Thyroid gland (tissue), 4 donors: Measurements from ENCODE around the gene CDK3. TPM values are rescaled to one million over a fixed set of nuclear protein-coding genes. Genes with fewer than 3 reads are reported as not detected.
A peak's percentile ranks its signal among the peaks of the same experiment; 100 is the strongest.

ENCODE experiments used
- DNase-seq, 2 donors: peaks; one replicate each; pipeline ENCODE4 v3.0.0-alpha.2; 2019
- H3K27ac ChIP-seq, 3 donors: fragments of 200-600 bp; sonication (generic); 1 replicate in 2 of 3; 2 replicates in 1 of 3; pipeline ENCODE4 v1.5.1; 2016 to 2019; ENCODE audit warnings: mild to moderate bottlenecking in 1 of 3, moderate library complexity in 1 of 3
- H3K27me3 ChIP-seq: fragments of 200-600 bp; sonication (generic); one replicate; pipeline ENCODE4 v1.5.1; 2019
- H3K36me3 ChIP-seq, 2 donors: fragments of 200-600 bp; sonication (generic); one replicate each; pipeline ENCODE4 v1.5.1; 2016 to 2019
- H3K4me1 ChIP-seq, 2 donors: fragments of 200-600 bp; sonication (generic); one replicate each; pipeline ENCODE4 v1.5.1; 2017 to 2019
- H3K4me3 ChIP-seq, 3 donors: fragments of 200-600 bp; sonication (generic); replicated peaks in 1 of 3; 1 replicate in 2 of 3; 2 replicates in 1 of 3; pipeline ENCODE4 v1.5.1; 2016; ENCODE audit warnings: mild to moderate bottlenecking in 1 of 3
- H3K9me3 ChIP-seq: fragments of 200-600 bp; sonication (generic); one replicate; pipeline ENCODE4 v1.5.1; 2017
- CTCF ChIP-seq, 6 experiments: fragments of 200-600 bp in 3 of 6; fragments of 450-650 bp in 3 of 6; sonication (generic) in 3 of 6; IDR thresholded peaks; one replicate each; pipeline ENCODE4 v1.5.1; 2016 to 2019; ENCODE audit warnings: antibody characterized with exemption in 6 of 6, mild to moderate bottlenecking in 2 of 6, inconsistent platforms in 1 of 6, moderate library complexity in 1 of 6
- POLR2A ChIP-seq, 2 donors: fragments of 450-650 bp; IDR thresholded peaks; one replicate each; pipeline ENCODE4 v1.6.1; 2017; ENCODE audit warnings: antibody characterized with exemption in 2 of 2, mild to moderate bottlenecking in 2 of 2, moderate library complexity in 1 of 2
- WGBS, 2 donors: methylation state at CpG; one replicate each; pipeline ENCODE4 v1.1.5; 2017; 5-methylcytosine and 5-hydroxymethylcytosine counted together
- intact Hi-C: fragments of 100-400 bp; cut with DNase I; formaldehyde crosslinking; loops from one replicate; pipeline ENCODE4 v1.15.1; 2023
- total RNA-seq, 4 donors: library from RNA; depleted of rRNA; stranded (reverse); fragments of >200 nt; gene quantifications; one replicate each; pipeline ENCODE4 v1.2.3, GENCODE V29; 2016

Gene CDK3
- total RNA-seq, 4 donors from 2014 or later = 3.1 to 9.7 (median 9.3) TPM

DNA sequence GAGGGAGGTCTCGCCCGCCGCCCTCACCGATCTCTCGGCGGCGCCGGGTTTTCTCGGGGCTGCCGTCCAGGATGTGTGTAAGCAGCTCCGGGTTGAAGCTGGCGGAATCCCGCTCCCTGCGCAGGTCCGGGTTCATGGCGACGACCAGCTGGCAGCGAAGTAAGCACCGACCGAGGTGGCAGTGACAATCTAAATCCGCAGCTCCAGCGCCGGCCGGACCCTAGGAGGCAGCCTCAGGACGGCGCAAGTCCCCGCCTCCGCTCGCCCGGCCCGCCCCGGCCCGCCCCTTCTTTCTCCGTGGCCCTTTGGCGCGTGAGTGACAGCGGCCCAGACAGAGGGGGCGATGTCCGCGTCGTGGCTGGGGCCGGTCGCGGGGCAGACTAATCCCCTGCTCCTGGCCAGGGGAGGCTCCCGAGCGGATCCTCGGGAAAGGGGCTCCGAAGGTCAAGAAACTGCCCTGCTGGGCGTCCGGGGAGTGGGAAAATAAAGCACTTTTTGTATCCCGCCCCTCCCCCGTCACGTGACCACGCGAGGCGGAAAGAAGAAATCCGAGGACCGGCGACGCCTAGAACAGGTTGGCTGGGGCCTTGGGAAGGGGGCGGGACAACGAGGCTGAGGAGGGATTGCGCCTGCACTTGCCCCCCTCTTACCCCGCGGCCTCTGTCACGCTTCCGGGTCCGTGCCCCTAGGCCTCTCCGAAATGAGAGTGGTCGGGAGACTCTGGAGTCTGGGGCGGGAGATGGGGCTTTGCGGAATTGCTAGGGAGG, 21.5 kb upstream of the CDK3 start, which contains the start of the genes ACOX1 and TEN1:
ACOX1 (minus strand) TSS at position 229 of the 767 bp plus-strand sequence; CDS start at position 136, 93 bp downstream.
TEN1 (plus strand) TSS at position 303 of the 767 bp plus-strand sequence. CDS start 6,953 bp downstream, outside the sequence.
- Histone ChIP-seq H3K4me3 (peak within 1 kb of the TSS; percentile 78 to 81 (median 80)), H3K27ac (peak within 1 kb of the TSS; percentile 93 to 99 (median 99)), H3K9me3 (no peaks in the 10 kb centered on the region), H3K4me1 (peaks cover 26 to 32% of the 10 kb centered on the region in 2 donors), H3K27me3 (no peaks in the 10 kb centered on the region), H3K36me3 (no peaks in the 10 kb centered on the region)
- peak; percentile 57 to 92 for TF ChIP-seq POLR2A (IDR thresholded peaks at IDR 0.05)
- TF ChIP-seq CTCF (IDR thresholded peaks at IDR 0.05) = peak in 4 of 6 experiments; percentile 36 to 43 (median 41)
- intact Hi-C loops = no loop called here
- 1% methylated on average over 23 to 40 of the region's 72 CpGs for WGBS, 2 donors
- DNase-seq = peak; percentile 99

DNA sequence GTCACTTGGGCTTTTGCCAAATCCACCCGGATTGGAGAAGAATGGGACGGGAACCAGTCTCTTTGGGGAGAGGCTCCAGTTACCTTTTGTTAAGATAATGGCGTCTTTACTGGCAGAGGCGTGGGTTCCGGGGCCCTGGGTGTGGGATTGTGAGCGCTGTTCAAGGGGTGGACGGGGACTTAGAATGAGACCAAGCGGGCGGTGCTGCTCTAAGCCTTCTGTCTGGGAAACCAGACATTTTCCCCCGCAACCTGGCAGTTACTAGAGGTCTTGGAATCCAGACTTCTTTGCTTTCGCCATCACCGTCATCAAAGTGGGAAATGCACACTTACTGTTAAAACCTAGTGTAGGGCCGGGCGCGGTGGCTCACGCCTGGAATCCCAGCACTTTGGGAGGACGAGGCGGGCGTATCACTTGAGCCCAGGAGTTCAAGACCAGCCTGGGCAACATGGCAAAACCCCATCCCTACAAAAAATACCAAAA, 20.9 kb upstream of the CDK3 start:
- Histone ChIP-seq H3K9me3 (no peaks in the 10 kb centered on the region), H3K4me3 (peak overlapping the region; percentile 78 to 81 (median 80)), H3K27me3 (no peaks in the 10 kb centered on the region), H3K4me1 (peaks cover 26 to 32% of the 10 kb centered on the region in 2 donors), H3K27ac (peak overlapping the region; percentile 93 to 99 (median 99)), H3K36me3 (no peaks in the 10 kb centered on the region)
- intact Hi-C loops = loop anchor here (5.0 kb wide), 1 partner anchor 37 kb away; the partner anchor contains the start of gene FBF1
- 2 to 5% methylated on average over 17 to 19 of the region's 19 CpGs for WGBS, 2 donors
- TF ChIP-seq CTCF (IDR thresholded peaks at IDR 0.05) (peak in 1 of 6 experiments; percentile 10), POLR2A (IDR thresholded peaks at IDR 0.05) (no peak)
- DNase-seq = no peak

- TF ChIP-seq CTCF (IDR thresholded peaks at IDR 0.05) = no peak
- TF ChIP-seq POLR2A (IDR thresholded peaks at IDR 0.05) = no peak
- H3K36me3 ChIP-seq = no peaks in the 10 kb centered on the region
- peak in 1 of 2 donors; percentile 32 for DNase-seq
- intact Hi-C loops = loop anchor here (5.0 kb wide), 1 partner anchor 38 kb away; the partner anchor contains the start of gene FBF1
- H3K27ac ChIP-seq = peak overlapping the region; percentile 93 to 99 (median 99)
- H3K27me3 ChIP-seq = no peaks in the 10 kb centered on the region
- H3K9me3 ChIP-seq = no peaks in the 10 kb centered on the region
- H3K4me3 ChIP-seq = peak overlapping the region; percentile 78 to 81 (median 80)
- peaks cover 26 to 32% of the 10 kb centered on the region in 2 donors for H3K4me1 ChIP-seq
- WGBS, 2 donors = 90 to 91% methylated on average over 18 of the region's 18 CpGs
These were observed 20.3 kb upstream of the CDK3 start for GRCh38 chr17:75980188-75981018.

DNA sequence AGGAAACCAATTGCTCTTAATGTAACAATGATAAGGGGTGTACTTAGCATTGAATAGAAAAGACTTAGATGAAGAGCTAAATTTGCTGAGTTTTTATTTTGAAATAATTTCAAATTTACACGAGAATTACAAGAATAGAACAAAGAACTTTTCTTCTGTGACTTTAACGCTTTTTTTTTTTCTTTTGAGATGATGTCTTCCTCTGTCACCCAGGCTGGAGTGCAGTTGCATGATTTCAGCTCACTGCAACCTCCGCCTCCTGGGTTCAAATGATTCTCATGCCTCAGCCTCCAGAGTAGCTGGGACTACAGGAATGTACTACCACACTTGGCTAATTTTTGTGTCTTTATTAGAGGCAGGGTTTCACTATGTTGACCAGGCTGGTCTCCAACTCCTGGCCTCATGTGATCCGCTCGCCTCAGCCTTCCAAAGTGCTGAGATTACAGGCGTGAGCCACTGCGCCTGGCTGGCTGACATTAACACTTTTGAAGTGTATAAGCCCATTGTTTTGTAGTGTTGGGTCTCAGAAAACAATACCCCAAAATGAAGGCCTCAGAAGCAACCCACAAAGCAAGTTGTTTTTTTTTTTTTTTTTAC, 19.5 kb upstream of the CDK3 start:
- no peak for DNase-seq
- peaks cover 26 to 27% of the 10 kb centered on the region in 2 donors for H3K4me1 ChIP-seq
- no peak overlapping the region for H3K4me3 ChIP-seq
- H3K27ac ChIP-seq = peak overlapping the region in 1 of 3 donors; percentile 31
- no peak for TF ChIP-seq POLR2A (IDR thresholded peaks at IDR 0.05)
- TF ChIP-seq CTCF (IDR thresholded peaks at IDR 0.05) = no peak
- 88 to 91% methylated on average over 7 of the region's 7 CpGs for WGBS, 2 donors
- intact Hi-C loops = loop anchor here (5.0 kb wide), 1 partner anchor 39 kb away; the partner anchor contains the start of gene FBF1
- H3K9me3 ChIP-seq = no peaks in the 10 kb centered on the region
- H3K36me3 ChIP-seq = no peaks in the 10 kb centered on the region
- no peaks in the 10 kb centered on the region for H3K27me3 ChIP-seq
